CD4-positive, alpha-beta T cell treated with Interleukin-15 for 4 hours (primary cell): ENCODE data around the gene NOVA2.

ENCODE experiments used
- DNase-seq: peaks from one replicate; pipeline ENCODE4 v3.0.0-alpha.2; 2020; ENCODE audit warnings: low spot score

Gene NOVA2

GRCh38 chr19:45895519-45895972 is 78.1 kb downstream of the NOVA2 start:
- no peak for DNase-seq

- DNase-seq = no peak
These were observed 82.8 kb downstream of the NOVA2 start for GRCh38 chr19:45890877-45891276.

- no peak for DNase-seq
These were observed 84.3 kb downstream of the NOVA2 start for GRCh38 chr19:45889210-45889885.

GRCh38 chr19:45887200-45887710 is 86.4 kb downstream of the NOVA2 start:
- DNase-seq = no peak

- peak; percentile 91 for DNase-seq
These were observed 87.1 kb downstream of the NOVA2 start for GRCh38 chr19:45886427-45887199.

- peak; percentile 90 for DNase-seq
These were observed 87.9 kb downstream of the NOVA2 start, which contains the start of gene IRF2BP1 for GRCh38 chr19:45885556-45886426. Gene IRF2BP1, minus strand, starts transcription at chr19:45886141. Its CDS starts 367 bp downstream, at chr19:45885774.

DNA sequence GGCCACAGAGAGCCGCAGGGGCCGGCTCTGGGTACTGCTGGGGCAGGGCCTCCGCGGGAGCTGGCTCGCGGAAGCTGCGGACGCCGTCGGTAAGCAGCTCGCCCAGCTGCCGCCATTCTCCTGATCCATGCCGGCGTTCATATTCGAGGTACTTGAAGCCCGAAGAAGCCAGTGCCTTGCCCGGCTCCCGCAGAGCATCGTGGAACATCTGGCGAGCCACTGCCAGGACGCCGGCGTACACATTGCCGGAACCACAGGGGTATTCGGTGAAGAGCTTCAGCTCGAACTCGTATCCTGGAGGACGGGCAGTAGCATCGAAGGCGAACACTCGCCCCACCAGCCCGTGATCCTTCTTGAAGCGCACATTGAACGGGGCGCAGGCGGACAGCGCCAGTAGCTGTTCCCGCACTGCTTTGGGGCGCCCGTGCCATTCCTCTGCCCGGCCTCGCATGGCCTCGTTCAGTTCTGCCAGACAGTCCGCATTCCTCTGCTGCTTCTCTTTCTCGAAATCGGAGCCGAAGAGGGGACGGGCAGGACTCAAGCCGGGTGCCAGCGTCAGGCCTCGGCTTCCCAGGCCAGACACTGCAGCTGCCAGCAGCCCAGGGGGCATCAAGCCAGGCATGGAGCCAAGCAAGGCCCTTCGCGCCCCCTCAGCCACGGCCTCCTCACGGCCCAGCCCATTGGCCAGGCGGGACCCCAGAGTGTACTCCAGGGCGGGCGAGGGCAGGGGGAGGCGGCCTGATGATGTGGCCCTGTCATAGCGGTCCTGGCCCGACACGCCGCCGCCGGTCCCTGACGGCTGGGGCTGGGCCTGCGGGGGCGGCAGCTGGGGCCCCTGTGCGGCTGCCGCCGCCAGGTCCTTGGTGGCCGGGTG is 88.7 kb downstream of the NOVA2 start:
- no peak for DNase-seq

DNA sequence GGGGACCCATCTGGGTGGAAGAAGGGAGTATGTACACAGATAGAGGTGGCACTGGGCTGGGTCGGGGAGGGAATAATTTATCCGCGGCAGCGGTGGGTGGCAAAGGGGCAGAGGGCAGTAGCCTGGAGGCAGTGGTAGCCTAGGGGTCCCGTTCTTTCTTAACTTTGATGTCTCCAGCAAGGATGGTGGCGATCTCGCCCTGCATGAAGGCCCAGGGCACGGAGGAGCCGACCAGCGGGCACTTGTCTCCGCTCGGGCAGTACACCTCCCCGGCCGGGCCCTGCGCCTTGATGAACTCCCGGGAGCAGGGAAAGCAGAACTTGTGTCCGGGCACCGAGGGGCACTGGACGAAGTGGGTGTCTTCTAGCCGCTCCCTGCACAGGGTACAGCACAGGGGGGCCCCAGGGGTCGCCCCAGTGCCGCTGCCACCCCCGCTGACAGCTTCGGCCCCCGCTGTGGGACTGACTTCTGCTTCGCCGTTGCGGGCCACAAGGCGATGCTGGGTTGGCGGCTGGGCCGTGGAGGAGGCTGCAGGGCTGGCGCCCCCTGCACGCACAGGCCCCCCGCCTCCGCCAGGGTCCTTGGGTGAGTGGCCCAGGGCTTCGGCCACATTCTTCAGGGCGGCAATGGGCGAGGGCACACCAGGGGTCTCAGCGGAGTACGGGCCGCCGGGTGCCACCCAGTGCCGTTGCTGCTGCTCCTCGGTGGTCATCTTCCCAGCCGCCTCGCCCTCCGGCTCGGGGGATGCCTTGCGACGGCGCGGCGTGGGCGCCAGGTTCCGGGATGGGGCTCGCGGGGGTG is 89.6 kb downstream of the NOVA2 start:
- DNase-seq = no peak
